Naive thymus-derived CD8-positive, alpha-beta T cell (primary cell): ENCODE results near the gene ABHD15. TPM values are rescaled to one million over a fixed set of nuclear protein-coding genes. Genes with fewer than 3 reads are reported as not detected.

ENCODE experiments used
- ATAC-seq, 2 donors: fragments of 150-1000 bp; cut with Tn5 transposase in 1 of 2; sonication (Bioruptor Pico), chemical (Tn5 transposase) in 1 of 2; 1 replicate in 1 of 2; 2 replicates in 1 of 2; pipeline ENCODE4 v1.10.0; 2021; ENCODE audit warnings: mild to moderate bottlenecking in 2 of 2, moderate library complexity in 2 of 2
- POLR2A ChIA-PET: fragments of 350-600 bp; sonication (Branson Sonifier 250); formaldehyde crosslinking; loops from one replicate; lab custom pipeline; 2021; ENCODE audit warnings: antibody characterized with exemption; lab: Charles Lee
- DNase-seq, 10 donors: peaks; one replicate each; pipeline versions ENCODE4 v3.0.0 to v3.0.0-alpha.2; 2020 to 2022
- H3K27ac Mint-ChIP-seq, 10 donors: one replicate each; pipeline ENCODE4 v1.8.0; 2020 to 2022; ENCODE audit warnings: mild to moderate bottlenecking in 10 of 10, mixed read lengths in 10 of 10, moderate library complexity in 4 of 10, inconsistent platforms in 1 of 10
- H3K27me3 Mint-ChIP-seq, 5 donors: one replicate each; pipeline ENCODE4 v1.8.0; 2021 to 2022; ENCODE audit warnings: mixed read lengths in 5 of 5
- H3K36me3 Mint-ChIP-seq, 3 donors: one replicate each; pipeline ENCODE4 v1.8.0; 2020 to 2022; ENCODE audit warnings: mixed read lengths in 3 of 3, mild to moderate bottlenecking in 2 of 3, inconsistent platforms in 1 of 3
- H3K4me1 Mint-ChIP-seq, 4 donors: one replicate each; pipeline ENCODE4 v1.8.0; 2021 to 2022; ENCODE audit warnings: mixed read lengths in 4 of 4
- H3K4me3 Mint-ChIP-seq, 10 donors: one replicate each; pipeline ENCODE4 v1.8.0; 2020 to 2022; ENCODE audit warnings: mild to moderate bottlenecking in 10 of 10, mixed read lengths in 10 of 10, moderate library complexity in 6 of 10, inconsistent platforms in 1 of 10
- H3K9me3 Mint-ChIP-seq, 9 donors: one replicate each; pipeline ENCODE4 v1.8.0; 2020 to 2022; ENCODE audit warnings: mixed read lengths in 9 of 9, mild to moderate bottlenecking in 3 of 9, inconsistent platforms in 1 of 9, moderate library complexity in 1 of 9
- polyA plus RNA-seq, 3 donors: library from polyadenylated mRNA; unstranded; fragments of 300-500 nt; fragmentation: Illumina TruSeq; gene quantifications; one replicate each; pipeline ENCODE4 v1.2.3, GENCODE V29; 2021
- total RNA-seq, 8 experiments: library from RNA in 2 of 8; stranded (reverse) in 2 of 8; gene quantifications; one replicate each; pipeline ENCODE4 v1.2.3 and lab custom pipeline; 2021 to 2026

Gene ABHD15
- total RNA-seq (10 to 100 TPM; 13.4 to 13.8 TPM), polyA plus RNA-seq (1 to 10 TPM; 4.2 to 8.9 (median 7.1) TPM), total RNA-seq (lab: John Stamatoyannopoulos, UW) (13.3 to 30.3 (median 18.6) reads per million in 6 experiments)

- Mint-ChIP-seq H3K9me3 (no peaks in the 10 kb centered on the region), H3K27ac (peak within 1 kb of the TSS; percentile 74 to 99 (median 92)), H3K4me1 (peaks cover 27 to 49% (median 47%) of the 10 kb centered on the region in 4 donors), H3K27me3 (no peaks in the 10 kb centered on the region), H3K36me3 (no peaks in the 10 kb centered on the region), H3K4me3 (peak within 1 kb of the TSS; percentile 91 to 99 (median 96))
- DNase-seq (peak in 8 of 10 donors; percentile 33 to 68 (median 54)), ATAC-seq (peak; percentile 34 to 41)
- POLR2A ChIA-PET, result interaction anchor here (0.6 to 7.2 kb wide), 16 partner anchors 9 to 427 kb away, joined by 3 to 70 read pairs (median 5); partner anchors contain the start of genes ANKRD13B, SSH2 and TAOK1
Observed at GRCh38 chr17:29566473-29567303, at the start of gene ABHD15. Gene ABHD15 (minus strand): TSS chr17:29567037. CDS start chr17:29566966, 71 bp downstream.

- Mint-ChIP-seq H3K4me1 (peaks cover 14 to 42% (median 37%) of the 10 kb centered on the region in 4 donors), H3K27me3 (no peaks in the 10 kb centered on the region), H3K36me3 (no peaks in the 10 kb centered on the region), H3K27ac (peak overlapping the region; percentile 48 to 96 (median 92)), H3K4me3 (peak overlapping the region; percentile 81 to 95 (median 90)), H3K9me3 (no peaks in the 10 kb centered on the region)
- POLR2A ChIA-PET, result interaction anchor here (0.6 to 5.9 kb wide), 19 partner anchors 9 to 324 kb away, joined by 3 to 79 read pairs (median 4); partner anchors contain the start of genes ABHD15, ANKRD13B, GIT1 and SSH2
- peak; percentile 54 to 58 for ATAC-seq
- peak; percentile 70 to 89 (median 84) for DNase-seq
Observed at GRCh38 chr17:29615492-29616299, 48.9 kb upstream of the ABHD15 start.

GRCh38 chr17:29615048-29615385 lies 48.2 kb upstream of the ABHD15 start:
- peaks cover 14 to 42% (median 37%) of the 10 kb centered on the region in 4 donors for H3K4me1 Mint-ChIP-seq
- peak; percentile 59 to 63 for ATAC-seq
- POLR2A ChIA-PET, result interaction anchor here (0.6 to 5.9 kb wide), 16 partner anchors 10 to 323 kb away, joined by 3 to 79 read pairs (median 4); partner anchors contain the start of genes ABHD15, ANKRD13B, GIT1 and TP53I13

GRCh38 chr17:29614349-29615047 lies 47.7 kb upstream of the ABHD15 start:
- Mint-ChIP-seq H3K27me3 (no peaks in the 10 kb centered on the region), H3K9me3 (no peaks in the 10 kb centered on the region), H3K4me1 (peaks cover 14 to 42% (median 37%) of the 10 kb centered on the region in 4 donors), H3K36me3 (no peaks in the 10 kb centered on the region), H3K4me3 (peak overlapping the region; percentile 81 to 95 (median 90)), H3K27ac (peak overlapping the region; percentile 51 to 96 (median 92))
- ATAC-seq, result no peak
- DNase-seq, result no peak
- POLR2A ChIA-PET, result interaction anchor here (1.3 to 5.9 kb wide), 11 partner anchors 10 to 163 kb away, joined by 3 to 79 read pairs (median 20); partner anchors contain the start of genes ABHD15, ANKRD13B, GIT1 and TP53I13

More at GRCh38 chr17:29615048-29615385, 48.2 kb upstream of the ABHD15 start:
- peak; percentile 38 to 88 (median 76) for DNase-seq
- no peaks in the 10 kb centered on the region for H3K27me3 Mint-ChIP-seq
- H3K36me3 Mint-ChIP-seq, result no peaks in the 10 kb centered on the region
- H3K9me3 Mint-ChIP-seq, result no peaks in the 10 kb centered on the region
- H3K4me3 Mint-ChIP-seq, result peak overlapping the region; percentile 81 to 95 (median 90)
- peak overlapping the region; percentile 51 to 96 (median 92) for H3K27ac Mint-ChIP-seq

GRCh38 chr17:29613856-29614255 lies 47.0 kb upstream of the ABHD15 start:
- Mint-ChIP-seq H3K4me3 (peak overlapping the region; percentile 32 to 92 (median 71)), H3K4me1 (peaks cover 14 to 42% (median 37%) of the 10 kb centered on the region in 4 donors), H3K27me3 (no peaks in the 10 kb centered on the region), H3K36me3 (no peaks in the 10 kb centered on the region), H3K9me3 (no peaks in the 10 kb centered on the region), H3K27ac (peak overlapping the region in 3 of 10 donors; percentile 41 to 62 (median 60))
- POLR2A ChIA-PET, result interaction anchor here (0.5 to 5.9 kb wide), 10 partner anchors 11 to 217 kb away, joined by 3 to 79 read pairs (median 4); partner anchors contain the start of genes ABHD15, ANKRD13B, GIT1 and TP53I13
- no peak for ATAC-seq
- no peak for DNase-seq

GRCh38 chr17:29613352-29613837 lies 46.6 kb upstream of the ABHD15 start:
- POLR2A ChIA-PET, result interaction anchor here (0.5 to 5.9 kb wide), 12 partner anchors 12 to 1628 kb away, joined by 3 to 79 read pairs (median 4); partner anchors contain the start of genes ABHD15, ANKRD13B, GIT1 and TP53I13
- ATAC-seq, result peak; percentile 26 to 43
- H3K4me3 Mint-ChIP-seq, result peak overlapping the region; percentile 32 to 92 (median 70)
- H3K27ac Mint-ChIP-seq, result peak overlapping the region in 1 of 10 donors; percentile 60
- H3K9me3 Mint-ChIP-seq, result no peaks in the 10 kb centered on the region
- H3K4me1 Mint-ChIP-seq, result peaks cover 14 to 41% (median 37%) of the 10 kb centered on the region in 4 donors
- H3K27me3 Mint-ChIP-seq, result no peaks in the 10 kb centered on the region
- H3K36me3 Mint-ChIP-seq, result no peaks in the 10 kb centered on the region
- DNase-seq, result peak; percentile 82 to 97 (median 89)

GRCh38 chr17:29612404-29613280 lies 45.8 kb upstream of the ABHD15 start:
- no peak overlapping the region for H3K27ac Mint-ChIP-seq
- peaks cover 14 to 37% (median 35%) of the 10 kb centered on the region in 4 donors for H3K4me1 Mint-ChIP-seq
- DNase-seq (no peak), ATAC-seq (no peak)
- H3K27me3 Mint-ChIP-seq, result no peaks in the 10 kb centered on the region
- no peaks in the 10 kb centered on the region for H3K9me3 Mint-ChIP-seq
- no peaks in the 10 kb centered on the region for H3K36me3 Mint-ChIP-seq
- POLR2A ChIA-PET, result interaction anchor here (0.5 to 5.9 kb wide), 8 partner anchors 15 to 1629 kb away, joined by 4 to 79 read pairs (median 4); partner anchors contain the start of genes ABHD15, ANKRD13B and TP53I13
- peak overlapping the region in 8 of 10 donors; percentile 39 to 81 (median 60) for H3K4me3 Mint-ChIP-seq

- DNase-seq, result no peak
- H3K4me3 Mint-ChIP-seq, result peak overlapping the region in 3 of 10 donors; percentile 2 to 22 (median 10)
- H3K4me1 Mint-ChIP-seq, result peaks cover 13 to 32% (median 30%) of the 10 kb centered on the region in 4 donors
- no peaks in the 10 kb centered on the region for H3K27me3 Mint-ChIP-seq
- no peaks in the 10 kb centered on the region for H3K36me3 Mint-ChIP-seq
- POLR2A ChIA-PET, result no interaction called here
- no peak for ATAC-seq
- H3K27ac Mint-ChIP-seq, result peak overlapping the region in 1 of 10 donors; percentile 62
- no peaks in the 10 kb centered on the region for H3K9me3 Mint-ChIP-seq
Observed at GRCh38 chr17:29612094-29612403, 45.2 kb upstream of the ABHD15 start.

GRCh38 chr17:29611351-29612093 lies 44.7 kb upstream of the ABHD15 start:
- no peaks in the 10 kb centered on the region for H3K27me3 Mint-ChIP-seq
- ATAC-seq (no peak), DNase-seq (no peak)
- no peaks in the 10 kb centered on the region for H3K9me3 Mint-ChIP-seq
- peaks cover 10 to 26% (median 24%) of the 10 kb centered on the region in 4 donors for H3K4me1 Mint-ChIP-seq
- H3K36me3 Mint-ChIP-seq, result no peaks in the 10 kb centered on the region
- POLR2A ChIA-PET, result interaction anchor here (0.6 to 1.2 kb wide), 2 partner anchors 11 to 30 kb away, joined by 4 to 6 read pairs; no protein-coding TSS in a partner anchor
- H3K27ac Mint-ChIP-seq, result peak overlapping the region in 1 of 10 donors; percentile 22
- peak overlapping the region in 5 of 10 donors; percentile 2 to 58 (median 28) for H3K4me3 Mint-ChIP-seq

GRCh38 chr17:29610395-29610794 lies 43.6 kb upstream of the ABHD15 start:
- H3K36me3 Mint-ChIP-seq, result no peaks in the 10 kb centered on the region
- no peak overlapping the region for H3K4me3 Mint-ChIP-seq
- no peak for DNase-seq
- H3K4me1 Mint-ChIP-seq, result peaks cover 7 to 18% (median 15%) of the 10 kb centered on the region in 4 donors
- peak overlapping the region in 1 of 10 donors; percentile 27 for H3K27ac Mint-ChIP-seq
- no peak for ATAC-seq
- H3K27me3 Mint-ChIP-seq, result no peaks in the 10 kb centered on the region
- POLR2A ChIA-PET, result interaction anchor here (1.2 kb wide), 1 partner anchor 29 kb away, joined by 6 read pairs; no protein-coding TSS in a partner anchor
- no peaks in the 10 kb centered on the region for H3K9me3 Mint-ChIP-seq
